ENCODE measurements around the gene CTNNBL1.

GRCh38 chr20:37800618-37801017 lies 106.8 kb downstream of the CTNNBL1 start:
- TF ChIP-seq CTCF (IDR thresholded peaks at IDR 0.05) (no peak), POLR2A (IDR thresholded peaks at IDR 0.05) (no peak)

Data from heart left ventricle (tissue), 13 donors.